ENCODE measurements around the gene FBXO42. TPM values are rescaled to one million over a fixed set of nuclear protein-coding genes. Genes with fewer than 3 reads are reported as not detected.
A peak's percentile ranks its signal among the peaks of the same experiment; 100 is the strongest.

The FBXO42 gene
- total and polyA plus RNA-seq, 8 donors: 4.3 to 35.4 (median 13.9) TPM

DNA sequence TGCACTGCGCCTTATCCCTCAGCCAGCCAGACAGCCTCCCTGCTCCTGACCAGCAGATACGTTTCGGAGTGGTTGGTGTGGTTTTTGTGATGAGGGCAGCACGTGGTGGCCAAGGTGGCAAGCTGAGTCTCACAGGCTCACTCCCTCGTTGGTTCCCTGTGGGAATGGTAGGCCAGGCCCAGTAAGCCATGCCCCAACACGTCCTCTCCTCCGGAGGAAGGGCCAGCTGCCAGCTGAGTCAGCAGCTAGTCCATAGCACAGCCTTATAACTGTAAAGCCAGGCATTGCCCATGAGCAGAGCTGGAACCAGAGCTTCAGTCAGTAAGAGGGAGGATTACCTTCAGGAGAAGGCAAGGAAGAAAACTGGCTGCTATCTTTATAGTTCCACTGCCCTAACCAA lies 44.3 kb upstream of the FBXO42 start:
- no peak for DNase-seq
- Histone ChIP-seq H3K4me3 (no peak overlapping the region), H3K27ac (no peak overlapping the region), H3K36me3 (peaks cover 46 to 83% (median 76%) of the 10 kb centered on the region in 4 donors), H3K27me3 (no peaks in the 10 kb centered on the region), H3K9me3 (no peaks in the 10 kb centered on the region), H3K4me1 (peaks cover 19 to 39% (median 28%) of the 10 kb centered on the region in 4 donors)
- intact Hi-C loops (cut with DNase I; ENCODE audit: low total_unique reads): no loop called here
- 59 to 75% (median 66%) methylated on average over 4 to 7 of the region's 7 CpGs for WGBS, 5 donors
- TF ChIP-seq POLR2A (IDR thresholded peaks at IDR 0.05) (no peak), EP300 (IDR thresholded peaks at IDR 0.05) (no peak), POLR2AphosphoS5 (IDR thresholded peaks at IDR 0.05) (no peak)
- TF ChIP-seq, protein P1, sequence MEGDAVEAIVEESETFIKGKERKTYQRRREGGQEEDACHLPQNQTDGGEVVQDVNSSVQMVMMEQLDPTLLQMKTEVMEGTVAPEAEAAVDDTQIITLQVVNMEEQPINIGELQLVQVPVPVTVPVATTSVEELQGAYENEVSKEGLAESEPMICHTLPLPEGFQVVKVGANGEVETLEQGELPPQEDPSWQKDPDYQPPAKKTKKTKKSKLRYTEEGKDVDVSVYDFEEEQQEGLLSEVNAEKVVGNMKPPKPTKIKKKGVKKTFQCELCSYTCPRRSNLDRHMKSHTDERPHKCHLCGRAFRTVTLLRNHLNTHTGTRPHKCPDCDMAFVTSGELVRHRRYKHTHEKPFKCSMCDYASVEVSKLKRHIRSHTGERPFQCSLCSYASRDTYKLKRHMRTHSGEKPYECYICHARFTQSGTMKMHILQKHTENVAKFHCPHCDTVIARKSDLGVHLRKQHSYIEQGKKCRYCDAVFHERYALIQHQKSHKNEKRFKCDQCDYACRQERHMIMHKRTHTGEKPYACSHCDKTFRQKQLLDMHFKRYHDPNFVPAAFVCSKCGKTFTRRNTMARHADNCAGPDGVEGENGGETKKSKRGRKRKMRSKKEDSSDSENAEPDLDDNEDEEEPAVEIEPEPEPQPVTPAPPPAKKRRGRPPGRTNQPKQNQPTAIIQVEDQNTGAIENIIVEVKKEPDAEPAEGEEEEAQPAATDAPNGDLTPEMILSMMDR (IDR thresholded peaks at IDR 0.05): no peak

DNA sequence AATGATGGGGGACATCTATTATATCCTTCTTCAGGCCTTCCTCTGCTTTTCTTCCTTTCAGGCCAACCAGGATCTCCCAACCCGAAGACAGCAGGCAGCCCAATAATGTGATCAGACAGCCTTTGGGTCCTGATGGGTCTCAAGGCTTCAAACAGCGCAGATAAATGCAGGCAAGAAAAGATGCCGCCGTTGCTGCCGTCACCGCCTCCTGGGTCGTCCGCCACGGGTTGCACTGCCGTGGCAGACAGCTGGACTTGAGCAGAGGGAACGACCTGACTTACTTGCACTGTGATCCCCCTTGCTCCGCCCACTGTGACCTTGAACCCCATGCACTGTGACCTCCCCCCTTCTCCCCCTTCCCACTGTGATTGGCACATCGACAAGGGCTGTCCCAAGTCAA lies 42.7 kb upstream of the FBXO42 start:
- no peak overlapping the region for H3K4me3 ChIP-seq
- intact Hi-C loops (cut with DNase I; ENCODE audit: low total_unique reads): no loop called here
- peaks cover 31 to 55% (median 40%) of the 10 kb centered on the region in 4 donors for H3K4me1 ChIP-seq
- no peaks in the 10 kb centered on the region for H3K27me3 ChIP-seq
- 85 to 92% (median 89%) methylated on average over 13 of the region's 13 CpGs for WGBS, 5 donors
- no peak for DNase-seq
- H3K36me3 ChIP-seq: peaks cover 46 to 72% (median 71%) of the 10 kb centered on the region in 4 donors
- no peaks in the 10 kb centered on the region for H3K9me3 ChIP-seq
- no peak overlapping the region for H3K27ac ChIP-seq
- no peak for TF ChIP-seq EP300 (IDR thresholded peaks at IDR 0.05)
- TF ChIP-seq, protein P1 (IDR thresholded peaks at IDR 0.05): no peak
- no peak for TF ChIP-seq POLR2AphosphoS5 (IDR thresholded peaks at IDR 0.05)
- TF ChIP-seq POLR2A (IDR thresholded peaks at IDR 0.05): no peak

DNA sequence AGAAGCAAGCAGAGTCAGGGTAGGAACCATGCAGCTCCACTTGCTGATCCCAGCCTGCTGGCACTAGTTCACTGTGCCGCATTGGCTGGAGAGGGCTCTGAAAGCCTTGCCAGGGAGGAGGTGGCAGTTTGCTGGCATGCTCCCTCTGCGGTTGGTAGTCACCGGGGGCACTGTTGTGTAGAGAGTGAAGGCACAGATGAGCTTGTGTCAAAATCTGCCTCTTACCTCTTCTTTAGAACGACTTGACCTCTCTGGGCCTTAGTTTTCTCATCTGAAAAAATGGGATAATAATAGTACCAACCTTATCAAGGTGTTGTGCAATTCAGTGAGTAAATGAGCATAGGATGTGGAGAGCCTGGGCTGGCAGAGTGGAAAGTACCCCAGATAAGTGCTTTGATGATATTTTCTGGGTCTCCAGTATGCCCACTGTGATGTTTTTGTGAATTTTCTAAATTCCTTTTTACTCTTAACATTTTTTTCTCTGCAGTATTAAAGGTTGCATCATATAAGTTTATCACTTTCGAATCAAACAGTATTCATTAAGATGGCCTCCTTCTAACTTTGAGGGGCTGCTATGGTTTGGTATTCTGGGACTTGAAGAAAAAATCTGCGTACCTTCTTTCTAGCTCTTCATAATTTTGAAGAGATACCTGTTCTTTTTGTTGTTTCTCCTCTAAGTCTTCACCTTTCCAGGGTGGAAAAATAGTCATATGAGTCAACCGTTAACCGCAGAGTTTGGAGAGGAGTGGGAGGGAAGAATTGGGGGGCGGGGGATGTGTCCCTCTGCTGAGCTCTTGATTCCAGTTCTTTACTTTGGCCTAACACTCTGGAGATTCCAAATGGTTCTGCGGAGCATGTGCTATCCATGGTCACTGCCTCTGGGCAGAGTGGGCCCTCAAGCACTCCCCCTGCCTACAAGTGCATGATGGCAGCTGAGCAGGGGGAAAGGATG lies 41.6 kb upstream of the FBXO42 start:
- intact Hi-C loops (cut with DNase I; ENCODE audit: low total_unique reads): no loop called here
- H3K4me3 ChIP-seq: no peak overlapping the region
- peaks cover 34 to 65% (median 47%) of the 10 kb centered on the region in 4 donors for H3K4me1 ChIP-seq
- peaks cover 46 to 61% (median 59%) of the 10 kb centered on the region in 4 donors for H3K36me3 ChIP-seq
- no peaks in the 10 kb centered on the region for H3K27me3 ChIP-seq
- DNase-seq: no peak
- H3K27ac ChIP-seq: peak overlapping the region in 1 of 5 donors; percentile 15
- TF ChIP-seq, protein P1 (IDR thresholded peaks at IDR 0.05): no peak
- TF ChIP-seq EP300 (IDR thresholded peaks at IDR 0.05) (no peak), POLR2AphosphoS5 (IDR thresholded peaks at IDR 0.05) (no peak), POLR2A (IDR thresholded peaks at IDR 0.05) (no peak)
- H3K9me3 ChIP-seq: no peaks in the 10 kb centered on the region
- 75 to 92% (median 82%) methylated on average over 10 of the region's 10 CpGs for WGBS, 5 donors

DNA sequence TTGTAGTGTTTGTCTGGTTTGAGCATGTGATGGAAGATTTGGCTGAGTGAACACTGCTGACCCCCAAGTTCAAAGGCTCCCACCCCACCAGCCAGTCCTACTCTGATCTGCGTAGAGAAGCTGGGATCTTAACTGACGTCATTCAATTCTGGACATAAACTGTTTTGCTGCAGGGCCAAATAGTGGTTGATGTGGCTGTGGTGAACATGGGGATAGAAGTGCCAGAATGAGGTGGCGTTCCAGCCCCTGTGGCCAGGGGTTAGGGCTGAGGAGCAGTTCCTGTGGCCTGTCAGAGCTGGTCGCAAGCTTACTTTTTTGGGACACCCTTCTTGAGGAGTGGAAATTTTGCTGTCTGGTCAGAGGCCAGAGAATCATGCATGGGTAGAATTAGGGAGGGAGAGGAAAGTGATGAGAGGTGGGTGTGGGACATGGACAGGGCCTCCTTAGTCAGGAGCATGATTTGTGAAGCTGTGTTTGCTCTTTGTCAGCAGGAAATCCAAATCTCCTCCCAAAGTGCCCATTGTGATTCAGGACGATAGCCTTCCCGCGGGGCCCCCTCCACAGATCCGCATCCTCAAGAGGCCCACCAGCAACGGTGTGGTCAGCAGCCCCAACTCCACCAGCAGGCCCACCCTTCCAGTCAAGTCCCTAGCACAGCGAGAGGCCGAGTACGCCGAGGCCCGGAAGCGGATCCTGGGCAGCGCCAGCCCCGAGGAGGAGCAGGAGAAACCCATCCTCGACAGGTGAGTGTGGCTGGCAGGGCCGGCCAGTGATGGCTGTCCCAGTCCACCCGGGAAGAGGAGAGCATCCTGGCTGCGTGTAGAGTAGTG lies 40.7 kb upstream of the FBXO42 start:
- Histone ChIP-seq H3K36me3 (peaks cover 41 to 52% (median 50%) of the 10 kb centered on the region in 4 donors), H3K4me1 (peaks cover 37 to 73% (median 53%) of the 10 kb centered on the region in 4 donors), H3K9me3 (no peaks in the 10 kb centered on the region), H3K27ac (peak overlapping the region in 2 of 5 donors; percentile 15 to 21), H3K4me3 (no peak overlapping the region), H3K27me3 (no peaks in the 10 kb centered on the region)
- TF ChIP-seq POLR2AphosphoS5 (IDR thresholded peaks at IDR 0.05) (no peak), POLR2A (IDR thresholded peaks at IDR 0.05) (no peak), EP300 (IDR thresholded peaks at IDR 0.05) (no peak)
- TF ChIP-seq, protein P1 (IDR thresholded peaks at IDR 0.05): no peak
- intact Hi-C loops (cut with DNase I; ENCODE audit: low total_unique reads): no loop called here
- no peak for DNase-seq
- WGBS, 5 donors: 73 to 82% (median 80%) methylated on average over 11 to 21 of the region's 21 CpGs

Data from stomach (tissue), 9 donors.